Uterus (tissue), 2 donors: Measurements from ENCODE around the gene DCAF6.

Source experiments
- CTCF ChIP-seq, 4 experiments: fragments of 200-600 bp in 2 of 4; fragments of 450-650 bp in 2 of 4; sonication (generic) in 2 of 4; IDR thresholded peaks; one replicate each; pipeline ENCODE4 v1.5.1; 2016 to 2019; ENCODE audit warnings: antibody characterized with exemption in 4 of 4, mild to moderate bottlenecking in 2 of 4, moderate library complexity in 1 of 4
- POLR2A ChIP-seq, 2 donors: fragments of 450-650 bp; IDR thresholded peaks; one replicate each; pipeline ENCODE4 v1.6.1; 2016; ENCODE audit warnings: antibody characterized with exemption in 2 of 2, mild to moderate bottlenecking in 1 of 2, moderate library complexity in 1 of 2

- TF ChIP-seq CTCF (IDR thresholded peaks at IDR 0.05) (no peak), POLR2A (IDR thresholded peaks at IDR 0.05) (no peak)
Measured at GRCh38 chr1:168096296-168097165, 160.0 kb downstream of the DCAF6 start.
